Raji (cell line): Measurements from ENCODE around the gene LRMDA.

Source experiments
- POLR2A ChIP-seq: IDR thresholded peaks from 2 replicates; pipeline ENCODE4 v1.6.1; 2011; ENCODE audit warnings: low read depth, low read length, control low read depth; ENCODE audit not compliant: insufficient read depth

LRMDA gene

GRCh38 chr10:76318211-76318610 is 886.8 kb downstream of the LRMDA start:
- no peak for TF ChIP-seq POLR2A

DNA sequence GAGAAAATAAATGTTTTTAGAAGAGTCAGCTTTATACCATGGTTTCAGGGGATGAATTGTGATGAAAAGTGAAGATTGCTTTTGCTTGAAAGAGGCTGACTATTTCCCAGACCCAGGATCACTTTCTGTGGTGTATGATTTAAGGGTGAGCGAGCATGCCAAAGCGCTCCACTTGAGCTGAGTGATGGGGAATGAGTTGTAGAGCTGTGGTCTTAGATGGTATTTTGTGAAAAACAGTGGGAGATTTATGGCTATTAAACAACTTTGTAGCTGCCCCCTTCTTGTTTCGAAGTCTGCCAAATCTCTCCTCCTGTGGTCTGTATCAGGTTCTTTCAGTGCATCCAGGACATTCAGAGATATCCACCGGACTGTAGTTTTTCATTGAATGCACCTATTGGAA is 888.2 kb downstream of the LRMDA start:
- no peak for TF ChIP-seq POLR2A

DNA sequence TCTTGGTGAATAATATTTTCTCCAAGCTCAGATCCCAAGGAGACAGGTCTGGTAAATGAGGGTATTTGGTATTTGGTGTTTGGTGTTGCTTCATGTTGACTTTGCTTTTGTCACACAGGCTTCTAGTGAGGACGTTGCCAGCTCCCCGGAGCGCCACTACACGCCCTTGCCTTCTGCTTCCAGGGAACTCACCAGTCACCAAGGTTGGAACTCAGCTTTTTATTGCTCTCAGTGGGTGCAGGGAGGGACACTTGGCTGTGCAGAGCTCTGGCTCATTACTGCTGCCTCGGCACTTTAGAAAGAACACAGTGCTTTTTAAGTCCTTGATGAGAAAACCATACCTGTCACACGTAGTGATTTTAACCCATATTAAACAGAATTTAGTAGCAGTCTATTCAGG is 892.9 kb downstream of the LRMDA start:
- no peak for TF ChIP-seq POLR2A

DNA sequence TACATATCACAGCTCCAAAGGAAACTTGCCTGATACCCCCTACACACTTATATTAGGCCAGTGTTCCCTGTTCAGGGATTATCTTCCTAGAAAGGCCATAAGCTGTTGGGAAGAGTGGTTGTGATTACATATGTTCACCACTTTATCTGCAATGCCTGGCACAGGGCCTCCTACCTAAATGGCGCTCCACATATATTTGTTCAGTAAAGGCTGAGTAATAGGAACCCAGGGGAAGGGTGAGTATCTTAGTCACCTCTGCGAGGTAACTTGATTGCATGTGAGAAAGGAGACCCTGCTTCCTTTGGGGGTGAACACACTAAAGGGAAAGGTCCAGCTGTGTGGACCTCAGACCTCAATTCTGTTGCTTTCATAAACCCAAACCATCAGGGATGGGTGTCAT is 896.0 kb downstream of the LRMDA start:
- TF ChIP-seq POLR2A = no peak

GRCh38 chr10:76328348-76328747 is 896.9 kb downstream of the LRMDA start:
- no peak for TF ChIP-seq POLR2A

- no peak for TF ChIP-seq POLR2A
Observed at GRCh38 chr10:76329891-76330575, 898.6 kb downstream of the LRMDA start.

DNA sequence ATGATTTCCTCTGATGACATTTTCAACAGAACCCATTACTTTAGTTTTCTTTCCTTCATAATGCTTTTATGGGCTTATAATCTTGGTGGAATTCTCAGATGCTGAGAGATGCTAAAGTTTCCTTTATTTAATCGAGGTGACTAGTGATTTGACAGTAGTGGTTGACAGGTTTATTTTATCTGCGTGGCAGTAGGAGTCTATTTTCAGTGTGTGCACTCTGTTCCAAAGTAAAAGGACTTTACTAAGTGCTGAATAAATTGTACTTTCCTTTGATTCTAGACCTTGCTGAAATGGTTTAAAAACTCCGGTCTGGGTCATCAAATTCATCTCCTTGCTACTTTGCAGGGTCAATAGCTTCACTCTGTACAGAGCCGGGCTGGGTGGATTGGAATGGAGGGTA is 900.3 kb downstream of the LRMDA start:
- no peak for TF ChIP-seq POLR2A

GRCh38 chr10:76333326-76333725 is 901.9 kb downstream of the LRMDA start:
- TF ChIP-seq POLR2A = no peak

GRCh38 chr10:76333796-76334195 is 902.4 kb downstream of the LRMDA start:
- TF ChIP-seq POLR2A = no peak

DNA sequence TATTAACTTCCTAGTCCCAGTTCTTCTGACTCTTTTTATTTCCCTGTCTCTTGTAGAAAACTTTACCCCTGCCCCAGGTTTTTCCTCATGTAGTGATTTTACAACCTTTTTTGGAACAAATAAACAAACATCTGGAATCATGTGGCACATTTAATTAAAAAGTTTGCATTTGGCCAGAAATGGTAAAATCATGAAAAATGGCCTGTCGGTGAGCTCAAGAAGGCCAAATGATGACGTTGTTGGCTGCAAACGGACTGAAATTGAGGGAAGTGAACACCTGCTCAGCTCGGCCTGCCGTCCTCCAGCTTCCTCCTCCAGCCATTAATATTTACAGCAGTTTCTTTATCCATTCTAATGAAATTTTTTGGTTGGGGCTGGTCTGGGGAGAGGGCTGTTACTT is 902.8 kb downstream of the LRMDA start:
- no peak for TF ChIP-seq POLR2A

DNA sequence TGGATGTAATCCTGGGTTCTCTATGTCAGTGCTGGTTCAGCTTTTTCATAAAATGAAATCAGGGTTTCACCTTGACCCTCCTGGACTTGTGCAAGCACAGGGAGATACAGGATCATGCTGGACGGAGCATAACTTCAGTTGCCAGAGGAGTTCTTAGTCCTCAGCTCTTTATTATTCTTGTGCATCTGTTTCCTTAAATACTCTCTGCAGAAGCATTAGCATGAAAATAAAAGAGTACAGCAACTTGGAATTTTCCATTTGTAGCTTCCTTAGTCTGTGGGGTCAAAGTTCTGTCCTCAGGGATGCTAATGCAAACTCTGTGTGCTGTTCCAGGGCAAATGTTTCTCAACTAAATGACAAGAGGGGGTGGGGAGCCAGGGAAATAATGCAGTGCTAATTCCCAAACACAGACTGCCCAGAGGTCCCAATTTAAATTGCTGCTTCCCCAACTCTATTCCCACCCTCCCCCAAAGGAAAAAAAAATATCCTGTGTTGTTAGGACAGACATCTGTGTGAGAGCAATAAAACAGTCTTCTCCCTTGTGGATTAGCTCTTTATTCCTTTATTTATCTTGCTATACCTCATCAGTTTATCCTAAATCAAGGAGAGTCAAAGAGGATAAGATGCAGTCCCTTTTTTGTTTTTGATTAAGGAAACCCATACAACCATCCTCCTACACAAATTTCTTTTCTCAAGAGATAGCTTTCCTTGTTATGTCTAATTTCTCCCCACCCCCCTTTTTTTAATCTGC is 905.0 kb downstream of the LRMDA start:
- no peak for TF ChIP-seq POLR2A

DNA sequence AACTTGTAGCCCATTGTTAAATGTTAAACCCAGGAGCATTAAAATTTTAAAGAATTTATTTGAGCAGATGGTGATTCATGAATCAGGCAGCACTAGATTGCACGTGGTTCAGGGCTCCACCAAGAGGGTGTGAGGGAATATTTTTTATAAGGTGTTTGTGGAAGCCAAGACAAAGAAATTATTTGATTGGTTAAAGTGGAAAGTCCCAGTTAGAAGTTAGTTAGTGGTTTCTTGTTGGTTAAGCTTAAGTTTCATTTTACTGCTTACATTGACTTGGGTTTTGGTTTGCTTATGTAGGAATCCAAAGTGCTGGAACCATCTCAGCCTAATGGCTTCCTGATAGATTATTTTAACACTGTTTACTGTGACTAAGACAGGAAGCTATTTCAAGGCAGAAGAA is 906.2 kb downstream of the LRMDA start:
- TF ChIP-seq POLR2A = no peak

- no peak for TF ChIP-seq POLR2A
Observed at GRCh38 chr10:76338187-76338586, 906.8 kb downstream of the LRMDA start.

DNA sequence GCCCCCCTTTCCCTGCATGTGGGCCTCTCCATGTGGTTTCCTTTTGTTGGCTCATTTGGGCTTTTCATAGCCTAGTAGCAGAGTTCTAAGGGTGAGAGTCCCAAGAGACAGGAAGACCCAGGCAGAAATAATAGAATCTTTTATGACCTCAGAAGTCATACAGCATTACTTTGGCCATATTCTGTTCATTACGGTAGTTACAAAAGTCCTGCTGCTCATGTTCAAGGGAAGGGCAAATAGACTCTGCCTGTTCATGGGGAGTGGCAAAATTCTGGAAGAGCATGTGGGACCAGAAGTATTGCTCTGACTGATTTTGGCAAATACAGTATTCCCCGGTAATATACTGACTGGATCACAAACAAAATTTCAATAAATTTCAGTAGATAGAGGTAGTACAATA is 910.3 kb downstream of the LRMDA start:
- TF ChIP-seq POLR2A = no peak

DNA sequence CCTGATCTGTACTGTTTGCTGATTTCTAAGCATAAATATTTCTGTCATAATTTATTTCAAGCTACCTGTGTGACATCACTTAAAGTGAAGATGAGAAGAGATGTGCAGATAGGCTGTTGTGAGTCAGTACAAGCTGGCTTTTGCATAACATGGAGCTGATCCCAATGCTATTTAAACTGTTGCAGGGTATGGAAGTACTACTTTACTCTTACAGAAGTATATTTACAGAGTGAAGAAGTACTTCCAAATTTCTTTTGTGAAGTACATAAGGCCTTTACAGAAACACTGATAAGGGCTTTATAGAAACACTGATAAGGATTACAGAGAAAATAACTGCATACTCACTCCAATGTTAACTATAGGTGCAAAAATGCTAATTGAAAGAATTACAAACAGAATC is 911.6 kb downstream of the LRMDA start:
- TF ChIP-seq POLR2A = no peak

DNA sequence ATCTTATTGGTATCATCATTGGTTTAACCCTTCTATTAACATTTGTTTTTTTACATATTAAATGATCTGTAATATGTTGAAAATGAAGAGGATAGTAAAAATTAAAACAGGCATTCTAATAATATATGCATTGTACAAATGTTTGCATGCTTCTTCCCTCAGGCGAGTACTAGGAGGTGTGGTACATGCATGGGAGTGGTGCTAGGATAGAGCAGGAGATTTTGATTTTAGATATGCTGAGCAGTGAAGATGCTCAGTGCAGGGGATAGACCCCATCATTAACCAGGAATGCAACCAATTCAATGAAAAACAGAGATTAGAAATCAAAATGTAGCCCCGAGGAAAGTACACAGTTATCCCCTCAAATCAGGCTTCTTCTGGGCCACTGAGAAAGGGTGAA is 916.4 kb downstream of the LRMDA start:
- no peak for TF ChIP-seq POLR2A

GRCh38 chr10:76350583-76350982 is 919.2 kb downstream of the LRMDA start:
- TF ChIP-seq POLR2A = no peak
